Heart left ventricle (tissue), 13 donors: ENCODE measurements around the gene CYB561A3.

Experiments
- CTCF ChIP-seq, 12 donors: fragments of 200-600 bp; sonication (generic) in 4 of 12; IDR thresholded peaks; one replicate each; pipeline versions ENCODE4 v1.5.0 to v1.8.0; 2018 to 2022; ENCODE audit warnings: antibody characterized with exemption in 12 of 12, mild to moderate bottlenecking in 5 of 12
- POLR2A ChIP-seq, 2 donors: fragments of 450-650 bp; IDR thresholded peaks; one replicate each; pipeline ENCODE4 v1.6.1; 2017; ENCODE audit warnings: antibody characterized with exemption in 2 of 2, mild to moderate bottlenecking in 2 of 2, moderate library complexity in 2 of 2
- donor health status: ischemic (EF 13 %, LVEDD 7.1; RV severe dilation, severe dysfunction).
- donor health status: DM: no; HTN: yes; CAD: no.
- donor health status: DM: no; HTN: no; CAD: no.
- donor health status: ischemic (EF 25% LVEDD 6.9; RV normal size, moderate dysfunction).
- donor health status: ischemic (EF 25% LVEDD 5.7; RV mildly dilated, moderate dysfunction).
- donor health status: ischemic (EF 35%, LVEDD 5.7; RV mildly dilated, moderate dysfunction).
- donor health status: nonischemic (EF 11% LVEDD 7.7; RV severe dilation, severe dysfunction).
- donor health status: DM: yes; HTN: yes; CAD: no.
- donor health status: PGD.
- donor health status: ischemic (EF 29% LVEDD 5.4; RV normal size, mild dysfunction).
- donor health status: nonischemic (EF 23%, LVEDD 6.1; RV moderate dilation, normal function).

DNA sequence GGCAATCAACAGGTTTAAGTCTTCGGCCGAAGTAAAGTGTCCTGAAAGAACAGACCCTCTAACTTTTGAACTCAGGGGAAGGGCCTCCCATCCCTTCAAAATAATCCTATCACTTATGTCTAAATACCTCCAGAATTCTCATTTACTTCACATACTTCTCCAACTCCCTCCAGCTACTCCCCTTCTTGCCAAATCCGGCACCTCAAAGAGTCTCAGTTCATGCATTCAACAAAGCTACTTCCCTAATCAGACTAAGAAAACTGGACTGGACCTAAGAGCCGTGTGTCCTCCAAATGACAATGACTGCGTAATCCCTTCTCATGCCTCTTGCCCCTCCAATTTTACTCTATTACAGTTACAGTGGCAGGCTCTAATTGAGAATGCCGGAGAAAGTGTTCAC is 30.0 kb downstream of the CYB561A3 start:
- TF ChIP-seq CTCF (IDR thresholded peaks at IDR 0.05): no peak
- no peak for TF ChIP-seq POLR2A (IDR thresholded peaks at IDR 0.05)
